Camera-type eye (tissue), 1 donor: ENCODE measurements around the gene RER1. TPM values are rescaled to one million over a fixed set of nuclear protein-coding genes. Genes with fewer than 3 reads are reported as not detected.

Source experiments
- total RNA-seq: library from RNA; depleted of rRNA; stranded (reverse); fragments of >200 nt; gene quantifications from one replicate; pipeline ENCODE4 v1.2.3, GENCODE V29; 2014

Gene RER1, protein sequence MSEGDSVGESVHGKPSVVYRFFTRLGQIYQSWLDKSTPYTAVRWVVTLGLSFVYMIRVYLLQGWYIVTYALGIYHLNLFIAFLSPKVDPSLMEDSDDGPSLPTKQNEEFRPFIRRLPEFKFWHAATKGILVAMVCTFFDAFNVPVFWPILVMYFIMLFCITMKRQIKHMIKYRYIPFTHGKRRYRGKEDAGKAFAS
- total RNA-seq, result 62.9 TPM

DNA sequence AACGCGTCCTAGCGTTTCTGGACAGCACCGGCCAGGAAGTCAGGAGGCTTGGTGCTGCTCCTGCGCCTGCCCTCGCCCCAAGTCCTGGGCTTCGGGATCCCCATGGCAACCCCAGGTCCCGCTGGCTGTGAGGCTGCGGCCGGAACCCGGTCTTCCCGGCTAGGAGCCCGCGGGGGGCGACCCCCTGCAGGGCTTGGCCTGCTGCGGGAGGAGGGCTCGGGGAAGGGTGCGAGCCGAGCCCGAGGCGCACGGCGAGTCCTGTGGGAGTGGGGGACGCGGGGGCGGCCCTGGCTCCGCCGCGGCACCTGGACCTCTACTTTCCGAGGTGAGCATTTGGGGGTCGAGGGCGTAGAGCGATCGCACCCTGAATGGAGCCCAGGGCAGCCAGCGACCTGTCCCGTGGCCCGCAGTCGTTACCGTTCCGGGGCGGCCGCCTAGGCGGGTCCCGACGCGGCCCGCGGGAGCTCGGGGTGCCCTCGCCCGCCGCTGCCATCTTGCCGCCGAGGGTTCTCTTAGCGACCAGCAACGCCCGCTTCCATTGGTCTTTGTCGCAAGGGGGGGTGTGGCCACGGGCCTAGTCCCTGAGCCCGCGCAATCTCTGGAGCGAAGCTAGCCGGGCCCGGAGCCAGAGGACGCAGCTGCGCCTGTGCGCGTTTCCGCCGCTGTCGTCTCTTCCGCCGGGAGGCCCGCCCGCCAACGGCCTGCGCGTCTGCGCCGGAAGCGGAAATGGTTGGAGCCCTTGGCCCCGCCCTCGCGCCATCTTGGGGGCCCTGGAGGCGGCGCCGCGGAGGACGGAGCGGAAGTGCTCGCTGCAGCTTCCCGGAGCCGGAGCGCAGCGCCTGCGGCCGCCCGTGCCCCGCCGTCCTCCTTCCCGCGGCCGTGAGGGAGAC, at the start of gene RER1, which contains the start of gene MORN1:
Gene RER1, plus strand, starts transcription at position 801 of the 890 bp plus-strand sequence. CDS start 3,950 bp downstream, outside the sequence.
Gene MORN1, minus strand, starts transcription at position 514 of the 890 bp plus-strand sequence. Its CDS starts 21 bp downstream, at position 493.

DNA sequence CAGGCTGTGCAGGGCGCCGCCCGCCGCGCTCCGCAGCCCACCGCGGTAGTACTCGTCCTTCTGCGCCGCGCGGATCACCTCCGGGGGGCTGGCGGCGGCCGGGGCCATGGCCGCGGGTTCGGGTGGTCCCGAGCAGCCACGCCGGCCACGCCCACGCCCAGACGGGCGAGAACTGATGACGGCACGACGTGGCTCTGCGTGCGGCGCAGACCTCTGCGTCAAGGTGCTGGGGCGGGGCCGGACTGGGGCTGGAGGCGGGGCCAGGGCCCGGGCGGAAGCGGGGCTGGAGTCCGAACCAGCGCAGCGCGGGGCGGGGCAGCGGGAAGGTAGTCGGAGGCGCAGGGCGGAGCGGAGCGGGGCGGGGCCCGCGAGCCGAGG, 20.7 kb downstream of the RER1 start, which contains the start of gene PEX10:
Gene PEX10, minus strand, starts transcription at position 170 of the 378 bp plus-strand sequence. Its CDS starts 62 bp downstream, at position 108.

Other genes starting within 250 kb of the RER1 start
- gene FAAP20, start 197.1 kb upstream of the RER1 start, total RNA-seq, result 32.7 TPM
- 50.1 TPM for gene SKI, start 163.5 kb upstream of the RER1 start, total RNA-seq
- gene MORN1, start 287 bp upstream of the RER1 start, total RNA-seq, result 35.4 TPM
- gene PEX10, start 20.7 kb downstream of the RER1 start, total RNA-seq, result 32.0 TPM
- 84.1 TPM for gene PLCH2, start 84.4 kb downstream of the RER1 start, total RNA-seq
- 61.7 TPM for gene PANK4, start 134.8 kb downstream of the RER1 start, total RNA-seq
- 65.1 TPM for gene HES5, start 138.4 kb downstream of the RER1 start, total RNA-seq
- 50.0 TPM for gene TNFRSF14, start 164.5 kb downstream of the RER1 start, total RNA-seq
- gene PRXL2B, start 194.9 kb downstream of the RER1 start, total RNA-seq, result 17.4 TPM
- 2.4 TPM for gene MMEL1, start 241.2 kb downstream of the RER1 start, total RNA-seq